Measurements from ENCODE around the gene HIVEP1. TPM values are rescaled to one million over a fixed set of nuclear protein-coding genes. Genes with fewer than 3 reads are reported as not detected.

Gene HIVEP1
- total RNA-seq, 1 experiment from 2014 or later: 24.3 TPM

DNA sequence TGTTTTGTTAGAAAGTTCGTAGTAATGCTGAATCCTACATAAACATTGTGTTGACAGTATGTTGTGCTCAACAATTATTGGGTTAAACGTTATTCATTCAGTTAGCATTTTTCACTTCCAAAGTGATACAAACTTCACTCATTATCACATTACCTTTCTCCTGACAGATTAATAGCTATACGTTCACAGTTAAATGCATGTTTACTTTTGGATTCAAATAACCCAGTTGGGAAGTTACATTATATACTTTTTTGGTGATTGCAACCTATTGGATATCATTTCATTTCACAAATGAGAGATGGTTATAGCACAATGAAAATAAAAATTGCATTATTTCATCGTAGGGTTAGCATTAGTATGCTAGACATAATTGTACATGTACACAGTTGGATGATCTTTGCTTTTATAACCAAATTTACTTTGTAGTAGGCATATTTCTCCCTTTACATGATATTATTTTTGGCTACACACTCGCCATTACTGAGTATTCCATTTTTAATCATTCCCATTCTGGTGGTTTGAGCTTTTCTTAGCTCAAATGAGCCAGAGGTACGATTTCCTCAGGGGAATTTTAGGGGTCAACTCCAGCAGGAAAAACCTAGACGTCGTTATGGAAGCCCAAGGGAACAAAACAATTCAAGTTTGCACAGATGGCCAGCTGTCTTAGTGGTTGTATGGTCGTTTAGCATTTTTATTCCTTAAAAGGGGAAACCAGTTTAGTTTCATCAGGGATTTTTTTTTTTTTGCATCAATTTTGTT lies 2.1 kb upstream of the HIVEP1 start:
- CTCF ChIA-PET: interaction anchor here (0.9 kb wide), 1 partner anchor 101 kb away, joined by 4 read pairs; no protein-coding TSS in a partner anchor
- no peaks in the 10 kb centered on the region; the same call in 1 of the 2 replicates for H3K27me3 Mint-ChIP-seq (ENCODE audit: low read depth)
- DNase-seq (ENCODE audit: low spot score): no peak

DNA sequence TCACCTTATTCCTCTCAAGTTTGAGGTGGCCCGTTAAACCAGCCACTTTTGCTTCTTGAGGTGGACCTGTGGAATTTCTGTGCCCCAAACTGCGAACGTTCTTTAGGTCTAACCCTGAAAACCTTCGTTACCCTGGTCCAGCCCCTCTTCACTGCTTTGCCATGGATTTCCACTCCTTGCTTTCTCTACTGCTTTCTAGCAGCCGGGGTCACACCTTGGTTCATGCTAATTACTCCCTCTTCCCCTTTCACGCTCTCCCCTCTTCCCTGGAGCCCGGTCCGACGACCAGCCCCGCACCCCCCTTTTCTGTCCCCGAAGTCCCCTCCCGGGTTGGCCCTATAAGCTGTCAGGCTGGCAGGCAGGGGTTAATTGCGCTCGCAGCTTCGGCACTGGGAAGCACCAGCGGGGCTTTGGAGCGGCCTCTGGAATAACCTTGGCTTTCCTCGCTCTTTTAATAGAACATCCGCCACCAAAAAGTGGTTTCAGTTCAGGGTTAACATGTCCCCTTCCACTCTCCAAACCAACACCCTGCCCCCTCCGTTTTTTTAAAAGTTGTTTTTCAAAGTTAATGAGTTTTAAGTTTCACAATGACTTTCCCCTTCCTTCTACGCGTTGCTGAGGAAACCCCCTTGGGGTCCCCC lies 1.4 kb upstream of the HIVEP1 start:
- ATAC-seq (peak; percentile 9), DNase-seq (ENCODE audit: low spot score) (peak; percentile 72)
- Mint-ChIP-seq H3K4me3 (peak overlapping the region; percentile 87), H3K9me3 (peaks cover 9% of the 10 kb centered on the region), H3K27me3 (ENCODE audit: low read depth) (no peaks in the 10 kb centered on the region; the same call in 1 of the 2 replicates), H3K4me1 (peaks cover 42% of the 10 kb centered on the region), H3K36me3 (peaks cover 15% of the 10 kb centered on the region), H3K27ac (peak overlapping the region; percentile 98)
- TF ChIP-seq RORB (CRISPR knock-in tag; IDR thresholded peaks at IDR 0.05) (no peak), FOXK1 (CRISPR knock-in tag; IDR thresholded peaks at IDR 0.05) (no peak), GABPB1 (CRISPR knock-in tag; IDR thresholded peaks at IDR 0.05) (no peak), CREM (CRISPR knock-in tag; IDR thresholded peaks at IDR 0.05) (peak; percentile 27; the same call in 1 of the 2 replicates), MYBL2 (CRISPR knock-in tag; IDR thresholded peaks at IDR 0.05) (no peak), JUN (CRISPR knock-in tag; IDR thresholded peaks at IDR 0.05) (no peak), ZNF317 (CRISPR knock-in tag; IDR thresholded peaks at IDR 0.05; ENCODE audit: borderline replicate concordance, low read depth) (no peak), GRHL2 (CRISPR knock-in tag; IDR thresholded peaks at IDR 0.05; ENCODE audit: insufficient replicate concordance, severe bottlenecking) (no peak)
- TF ChIP-seq, protein P1, sequence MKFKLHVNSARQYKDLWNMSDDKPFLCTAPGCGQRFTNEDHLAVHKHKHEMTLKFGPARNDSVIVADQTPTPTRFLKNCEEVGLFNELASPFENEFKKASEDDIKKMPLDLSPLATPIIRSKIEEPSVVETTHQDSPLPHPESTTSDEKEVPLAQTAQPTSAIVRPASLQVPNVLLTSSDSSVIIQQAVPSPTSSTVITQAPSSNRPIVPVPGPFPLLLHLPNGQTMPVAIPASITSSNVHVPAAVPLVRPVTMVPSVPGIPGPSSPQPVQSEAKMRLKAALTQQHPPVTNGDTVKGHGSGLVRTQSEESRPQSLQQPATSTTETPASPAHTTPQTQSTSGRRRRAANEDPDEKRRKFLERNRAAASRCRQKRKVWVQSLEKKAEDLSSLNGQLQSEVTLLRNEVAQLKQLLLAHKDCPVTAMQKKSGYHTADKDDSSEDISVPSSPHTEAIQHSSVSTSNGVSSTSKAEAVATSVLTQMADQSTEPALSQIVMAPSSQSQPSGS (CRISPR knock-in tag; IDR thresholded peaks at IDR 0.05; ENCODE audit: borderline replicate concordance, low read depth): no peak
- TF ChIP-seq, protein P2, sequence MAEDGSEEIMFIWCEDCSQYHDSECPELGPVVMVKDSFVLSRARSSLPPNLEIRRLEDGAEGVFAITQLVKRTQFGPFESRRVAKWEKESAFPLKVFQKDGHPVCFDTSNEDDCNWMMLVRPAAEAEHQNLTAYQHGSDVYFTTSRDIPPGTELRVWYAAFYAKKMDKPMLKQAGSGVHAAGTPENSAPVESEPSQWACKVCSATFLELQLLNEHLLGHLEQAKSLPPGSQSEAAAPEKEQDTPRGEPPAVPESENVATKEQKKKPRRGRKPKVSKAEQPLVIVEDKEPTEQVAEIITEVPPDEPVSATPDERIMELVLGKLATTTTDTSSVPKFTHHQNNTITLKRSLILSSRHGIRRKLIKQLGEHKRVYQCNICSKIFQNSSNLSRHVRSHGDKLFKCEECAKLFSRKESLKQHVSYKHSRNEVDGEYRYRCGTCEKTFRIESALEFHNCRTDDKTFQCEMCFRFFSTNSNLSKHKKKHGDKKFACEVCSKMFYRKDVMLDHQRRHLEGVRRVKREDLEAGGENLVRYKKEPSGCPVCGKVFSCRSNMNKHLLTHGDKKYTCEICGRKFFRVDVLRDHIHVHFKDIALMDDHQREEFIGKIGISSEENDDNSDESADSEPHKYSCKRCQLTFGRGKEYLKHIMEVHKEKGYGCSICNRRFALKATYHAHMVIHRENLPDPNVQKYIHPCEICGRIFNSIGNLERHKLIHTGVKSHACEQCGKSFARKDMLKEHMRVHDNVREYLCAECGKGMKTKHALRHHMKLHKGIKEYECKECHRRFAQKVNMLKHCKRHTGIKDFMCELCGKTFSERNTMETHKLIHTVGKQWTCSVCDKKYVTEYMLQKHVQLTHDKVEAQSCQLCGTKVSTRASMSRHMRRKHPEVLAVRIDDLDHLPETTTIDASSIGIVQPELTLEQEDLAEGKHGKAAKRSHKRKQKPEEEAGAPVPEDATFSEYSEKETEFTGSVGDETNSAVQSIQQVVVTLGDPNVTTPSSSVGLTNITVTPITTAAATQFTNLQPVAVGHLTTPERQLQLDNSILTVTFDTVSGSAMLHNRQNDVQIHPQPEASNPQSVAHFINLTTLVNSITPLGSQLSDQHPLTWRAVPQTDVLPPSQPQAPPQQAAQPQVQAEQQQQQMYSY (CRISPR knock-in tag; IDR thresholded peaks at IDR 0.05): peak; percentile 85
- TF ChIP-seq, protein P3, sequence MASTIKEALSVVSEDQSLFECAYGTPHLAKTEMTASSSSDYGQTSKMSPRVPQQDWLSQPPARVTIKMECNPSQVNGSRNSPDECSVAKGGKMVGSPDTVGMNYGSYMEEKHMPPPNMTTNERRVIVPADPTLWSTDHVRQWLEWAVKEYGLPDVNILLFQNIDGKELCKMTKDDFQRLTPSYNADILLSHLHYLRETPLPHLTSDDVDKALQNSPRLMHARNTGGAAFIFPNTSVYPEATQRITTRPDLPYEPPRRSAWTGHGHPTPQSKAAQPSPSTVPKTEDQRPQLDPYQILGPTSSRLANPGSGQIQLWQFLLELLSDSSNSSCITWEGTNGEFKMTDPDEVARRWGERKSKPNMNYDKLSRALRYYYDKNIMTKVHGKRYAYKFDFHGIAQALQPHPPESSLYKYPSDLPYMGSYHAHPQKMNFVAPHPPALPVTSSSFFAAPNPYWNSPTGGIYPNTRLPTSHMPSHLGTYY (CRISPR knock-in tag; IDR thresholded peaks at IDR 0.05): no peak
- CTCF ChIA-PET: interaction anchor here (0.9 kb wide), 1 partner anchor 101 kb away, joined by 4 read pairs; no protein-coding TSS in a partner anchor
- POLR2A ChIA-PET: interaction anchor here (0.6 kb wide), 1 partner anchor 946 kb away, joined by 4 read pairs; no protein-coding TSS in a partner anchor

More for the DNA sequence above, 2.1 kb upstream of the HIVEP1 start:
- TF ChIP-seq ZNF317 (CRISPR knock-in tag; IDR thresholded peaks at IDR 0.05; ENCODE audit: borderline replicate concordance, low read depth) (no peak), RELA (CRISPR knock-in tag; IDR thresholded peaks at IDR 0.05; ENCODE audit: borderline replicate concordance) (no peak), EMX1 (CRISPR knock-in tag; IDR thresholded peaks at IDR 0.05) (no peak), NFE2L1 (CRISPR knock-in tag; IDR thresholded peaks at IDR 0.05) (no peak), FOXP1 (CRISPR knock-in tag; IDR thresholded peaks at IDR 0.05; ENCODE audit: borderline replicate concordance) (no peak), JAZF1 (CRISPR knock-in tag; IDR thresholded peaks at IDR 0.05) (no peak), MXD4 (CRISPR knock-in tag; IDR thresholded peaks at IDR 0.05; ENCODE audit: borderline replicate concordance) (no peak)
- TF ChIP-seq, protein P4, sequence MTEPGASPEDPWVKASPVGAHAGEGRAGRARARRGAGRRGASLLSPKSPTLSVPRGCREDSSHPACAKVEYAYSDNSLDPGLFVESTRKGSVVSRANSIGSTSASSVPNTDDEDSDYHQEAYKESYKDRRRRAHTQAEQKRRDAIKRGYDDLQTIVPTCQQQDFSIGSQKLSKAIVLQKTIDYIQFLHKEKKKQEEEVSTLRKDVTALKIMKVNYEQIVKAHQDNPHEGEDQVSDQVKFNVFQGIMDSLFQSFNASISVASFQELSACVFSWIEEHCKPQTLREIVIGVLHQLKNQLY (CRISPR knock-in tag; IDR thresholded peaks at IDR 0.05): no peak
- TF ChIP-seq, protein P5, sequence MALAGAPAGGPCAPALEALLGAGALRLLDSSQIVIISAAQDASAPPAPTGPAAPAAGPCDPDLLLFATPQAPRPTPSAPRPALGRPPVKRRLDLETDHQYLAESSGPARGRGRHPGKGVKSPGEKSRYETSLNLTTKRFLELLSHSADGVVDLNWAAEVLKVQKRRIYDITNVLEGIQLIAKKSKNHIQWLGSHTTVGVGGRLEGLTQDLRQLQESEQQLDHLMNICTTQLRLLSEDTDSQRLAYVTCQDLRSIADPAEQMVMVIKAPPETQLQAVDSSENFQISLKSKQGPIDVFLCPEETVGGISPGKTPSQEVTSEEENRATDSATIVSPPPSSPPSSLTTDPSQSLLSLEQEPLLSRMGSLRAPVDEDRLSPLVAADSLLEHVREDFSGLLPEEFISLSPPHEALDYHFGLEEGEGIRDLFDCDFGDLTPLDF (CRISPR knock-in tag; IDR thresholded peaks at IDR 0.05): no peak
- TF ChIP-seq, protein P6, sequence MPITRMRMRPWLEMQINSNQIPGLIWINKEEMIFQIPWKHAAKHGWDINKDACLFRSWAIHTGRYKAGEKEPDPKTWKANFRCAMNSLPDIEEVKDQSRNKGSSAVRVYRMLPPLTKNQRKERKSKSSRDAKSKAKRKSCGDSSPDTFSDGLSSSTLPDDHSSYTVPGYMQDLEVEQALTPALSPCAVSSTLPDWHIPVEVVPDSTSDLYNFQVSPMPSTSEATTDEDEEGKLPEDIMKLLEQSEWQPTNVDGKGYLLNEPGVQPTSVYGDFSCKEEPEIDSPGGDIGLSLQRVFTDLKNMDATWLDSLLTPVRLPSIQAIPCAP (CRISPR knock-in tag; IDR thresholded peaks at IDR 0.05): no peak
- TF ChIP-seq, protein P7, sequence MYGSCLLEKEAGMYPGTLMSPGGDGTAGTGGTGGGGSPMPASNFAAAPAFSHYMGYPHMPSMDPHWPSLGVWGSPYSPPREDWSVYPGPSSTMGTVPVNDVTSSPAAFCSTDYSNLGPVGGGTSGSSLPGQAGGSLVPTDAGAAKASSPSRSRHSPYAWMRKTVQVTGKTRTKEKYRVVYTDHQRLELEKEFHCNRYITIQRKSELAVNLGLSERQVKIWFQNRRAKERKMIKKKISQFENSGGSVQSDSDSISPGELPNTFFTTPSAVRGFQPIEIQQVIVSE (CRISPR knock-in tag; IDR thresholded peaks at IDR 0.05; ENCODE audit: borderline replicate concordance): no peak
- Mint-ChIP-seq H3K4me1 (peaks cover 42% of the 10 kb centered on the region), H3K36me3 (peaks cover 9% of the 10 kb centered on the region), H3K4me3 (peak overlapping the region; percentile 87), H3K27ac (peak overlapping the region; percentile 98), H3K9me3 (peaks cover 9% of the 10 kb centered on the region)
- POLR2A ChIA-PET: interaction anchor here (0.6 kb wide), 1 partner anchor 945 kb away, joined by 4 read pairs; no protein-coding TSS in a partner anchor
- no peak for ATAC-seq

Measured in WTC11 (cell line).